Measurements from ENCODE around the gene TAF11L3.

DNA sequence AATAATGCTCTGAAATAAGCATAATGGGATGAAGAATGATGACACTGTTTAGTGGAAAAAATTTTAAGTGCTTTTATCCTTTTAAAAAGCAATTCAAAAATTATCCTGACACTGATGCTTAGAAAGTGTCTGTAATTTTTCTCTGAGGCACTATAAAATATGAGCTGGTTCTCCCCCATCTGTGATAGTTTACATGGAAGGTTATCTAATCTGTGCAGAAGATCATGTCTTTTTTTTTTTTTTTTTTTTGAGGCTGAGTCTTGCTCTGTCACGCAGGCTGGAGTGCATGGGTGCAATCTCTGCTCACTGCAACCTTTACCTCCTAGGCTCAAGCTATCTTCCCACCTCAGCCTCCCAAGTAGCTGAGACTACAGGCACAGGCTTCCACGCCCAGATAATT, 35.4 kb upstream of the TAF11L3 start:
- TF ChIP-seq, protein P1, sequence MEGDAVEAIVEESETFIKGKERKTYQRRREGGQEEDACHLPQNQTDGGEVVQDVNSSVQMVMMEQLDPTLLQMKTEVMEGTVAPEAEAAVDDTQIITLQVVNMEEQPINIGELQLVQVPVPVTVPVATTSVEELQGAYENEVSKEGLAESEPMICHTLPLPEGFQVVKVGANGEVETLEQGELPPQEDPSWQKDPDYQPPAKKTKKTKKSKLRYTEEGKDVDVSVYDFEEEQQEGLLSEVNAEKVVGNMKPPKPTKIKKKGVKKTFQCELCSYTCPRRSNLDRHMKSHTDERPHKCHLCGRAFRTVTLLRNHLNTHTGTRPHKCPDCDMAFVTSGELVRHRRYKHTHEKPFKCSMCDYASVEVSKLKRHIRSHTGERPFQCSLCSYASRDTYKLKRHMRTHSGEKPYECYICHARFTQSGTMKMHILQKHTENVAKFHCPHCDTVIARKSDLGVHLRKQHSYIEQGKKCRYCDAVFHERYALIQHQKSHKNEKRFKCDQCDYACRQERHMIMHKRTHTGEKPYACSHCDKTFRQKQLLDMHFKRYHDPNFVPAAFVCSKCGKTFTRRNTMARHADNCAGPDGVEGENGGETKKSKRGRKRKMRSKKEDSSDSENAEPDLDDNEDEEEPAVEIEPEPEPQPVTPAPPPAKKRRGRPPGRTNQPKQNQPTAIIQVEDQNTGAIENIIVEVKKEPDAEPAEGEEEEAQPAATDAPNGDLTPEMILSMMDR (conservative IDR thresholded peaks at IDR 0.05), result no peak
- TF ChIP-seq ZFX (IDR thresholded peaks at IDR 0.05), result no peak
